GM12878 (cell line): ENCODE data around the gene CALHM2.

Experiments
- ATF2 ChIP-seq: IDR thresholded peaks from 2 replicates; pipeline ENCODE4 v1.6.1; 2012; ENCODE audit warnings: low read length, inconsistent platforms
- CBX3 ChIP-seq: fragments of 200-600 bp; sonication (generic); IDR thresholded peaks from 2 replicates; pipeline ENCODE4 v1.6.1; 2016; ENCODE audit warnings: low read depth, borderline replicate concordance
- CEBPB ChIP-seq, 2 experiments: fragments of 150-350 bp in 1 of 2; IDR thresholded peaks; 2 replicates each; pipeline ENCODE4 v1.6.1; 2012 to 2014; ENCODE audit warnings: low read depth in 2 of 2, low read length in 2 of 2, borderline replicate concordance in 1 of 2, inconsistent platforms in 1 of 2
- GABPA ChIP-seq: IDR thresholded peaks from 2 replicates; pipeline ENCODE4 v1.6.1; 2014; ENCODE audit warnings: antibody characterized with exemption, low read depth, mild to moderate bottlenecking, inconsistent platforms
- NRF1 ChIP-seq: conservative IDR thresholded peaks from 2 replicates; pipeline ENCODE4 v1.6.1; 2011; ENCODE audit warnings: mild to moderate bottlenecking, low read depth, low read length, improper control_type of control experiment
- POLR2AphosphoS5 ChIP-seq: IDR thresholded peaks from 2 replicates; pipeline ENCODE4 v1.6.1; 2011; ENCODE audit warnings: mild to moderate bottlenecking, low read length, inconsistent platforms
- RAD21 ChIP-seq: IDR thresholded peaks from 2 replicates; pipeline ENCODE4 v1.6.1; 2011; ENCODE audit warnings: mild to moderate bottlenecking, low read depth, low read length, moderate library complexity; ENCODE audit not compliant: insufficient read depth
- SREBF2 ChIP-seq: IDR thresholded peaks from 2 replicates; pipeline ENCODE4 v1.6.1; 2012; ENCODE audit warnings: mild to moderate bottlenecking, low read length

GRCh38 chr10:103439776-103440175 lies 12.4 kb downstream of the CALHM2 start:
- no peak for TF ChIP-seq GABPA
- no peak for TF ChIP-seq CBX3
- no peak for TF ChIP-seq CEBPB (IDR thresholded peaks at IDR 0.05; ENCODE audit: borderline replicate concordance in 1 of 2, low read depth in 2 of 2, low read length in 2 of 2)
- no peak for TF ChIP-seq POLR2AphosphoS5
- no peak for TF ChIP-seq SREBF2
- TF ChIP-seq NRF1, result no peak
- TF ChIP-seq ATF2, result no peak
- no peak for TF ChIP-seq RAD21
